PC-9 (cell line): ENCODE measurements around the gene NTM.

Source experiments
- CTCF ChIP-seq: fragments of 200-600 bp; sonication (generic); conservative IDR thresholded peaks from 2 replicates; pipeline ENCODE4 v1.6.1; 2017; ENCODE audit warnings: mixed run types, antibody characterized with exemption, mild to moderate bottlenecking, moderate library complexity
- EZH2 ChIP-seq: fragments of 200-600 bp; sonication (generic); IDR thresholded peaks from 2 replicates; pipeline ENCODE4 v1.8.0; 2017; ENCODE audit warnings: antibody characterized with exemption, low read depth

GRCh38 chr11:131503017-131503416 lies 132.6 kb downstream of the NTM start:
- TF ChIP-seq EZH2 (no peak), CTCF (no peak)
